H54 (cell line): ENCODE measurements around the gene BMS1.

Experiments used
- DNase-seq: peaks from one replicate; pipeline ENCODE4 v3.0.0; 2011; ENCODE audit warnings: low spot score, mixed read lengths; ENCODE audit not compliant: insufficient read length
- FAIRE-seq: peaks from 3 replicates; lab custom pipeline; 2011; peaks lifted over from hg19 to GRCh38; lab: Jason Lieb, UNC
- POLR2A ChIP-seq: IDR thresholded peaks from 2 replicates; pipeline ENCODE4 v1.6.1; 2011; ENCODE audit warnings: low read depth, mild to moderate bottlenecking, low read length

BMS1 gene

DNA sequence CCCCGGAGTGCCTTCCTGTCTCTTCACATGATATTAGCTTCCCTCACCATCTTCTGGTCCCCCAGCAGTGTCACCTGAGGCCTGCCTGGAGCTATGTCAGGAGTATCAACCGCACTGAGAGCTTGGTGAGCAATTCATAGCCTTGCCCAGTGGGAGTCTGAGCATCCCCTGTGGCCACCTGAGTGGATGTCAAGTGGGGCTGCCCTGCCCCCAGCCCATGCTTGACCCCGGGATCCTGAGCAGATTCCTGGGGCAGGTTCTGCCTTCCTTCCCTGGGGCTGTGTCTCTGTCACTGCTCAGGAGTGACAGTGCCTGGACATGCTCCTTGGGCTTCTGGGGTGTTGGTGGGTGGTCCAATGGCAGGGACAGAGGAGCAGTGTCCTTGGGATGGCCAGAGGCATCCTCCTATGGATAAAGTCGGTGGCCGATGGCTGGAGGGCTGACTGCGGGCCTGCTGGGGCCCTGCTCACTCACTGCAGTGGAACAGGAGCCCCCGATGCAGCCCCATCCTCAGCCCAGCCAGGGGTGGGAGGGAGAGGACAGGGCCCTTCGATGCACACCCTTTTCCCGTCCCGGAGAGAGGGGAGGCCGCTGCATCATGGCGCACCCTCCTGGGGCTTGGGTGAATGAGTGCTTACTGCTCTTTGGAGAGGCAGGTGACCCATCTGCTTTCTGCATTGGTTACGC, 95.7 kb downstream of the BMS1 start:
- no peak for TF ChIP-seq POLR2A
- FAIRE-seq (no peak), DNase-seq (no peak)

DNA sequence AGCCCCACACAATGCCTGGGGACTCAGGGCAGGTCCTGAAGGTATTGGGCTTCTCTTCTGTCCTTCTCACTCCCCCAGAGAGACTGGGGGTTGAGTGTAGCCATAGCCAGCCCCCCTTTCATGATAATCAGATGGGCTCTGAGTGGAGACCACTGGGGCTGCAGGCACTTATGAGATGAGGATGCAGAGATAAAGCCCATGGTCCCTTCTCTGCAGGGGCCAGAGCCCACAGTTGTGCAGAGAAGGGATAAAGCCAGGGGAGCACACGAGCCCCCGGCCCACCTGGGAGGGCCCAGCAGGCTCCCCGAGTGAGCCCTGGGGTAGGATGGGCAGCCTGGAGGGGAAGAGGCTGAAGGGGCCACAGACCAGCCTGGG, 96.2 kb downstream of the BMS1 start:
- FAIRE-seq (no peak), DNase-seq (no peak)
- no peak for TF ChIP-seq POLR2A

DNA sequence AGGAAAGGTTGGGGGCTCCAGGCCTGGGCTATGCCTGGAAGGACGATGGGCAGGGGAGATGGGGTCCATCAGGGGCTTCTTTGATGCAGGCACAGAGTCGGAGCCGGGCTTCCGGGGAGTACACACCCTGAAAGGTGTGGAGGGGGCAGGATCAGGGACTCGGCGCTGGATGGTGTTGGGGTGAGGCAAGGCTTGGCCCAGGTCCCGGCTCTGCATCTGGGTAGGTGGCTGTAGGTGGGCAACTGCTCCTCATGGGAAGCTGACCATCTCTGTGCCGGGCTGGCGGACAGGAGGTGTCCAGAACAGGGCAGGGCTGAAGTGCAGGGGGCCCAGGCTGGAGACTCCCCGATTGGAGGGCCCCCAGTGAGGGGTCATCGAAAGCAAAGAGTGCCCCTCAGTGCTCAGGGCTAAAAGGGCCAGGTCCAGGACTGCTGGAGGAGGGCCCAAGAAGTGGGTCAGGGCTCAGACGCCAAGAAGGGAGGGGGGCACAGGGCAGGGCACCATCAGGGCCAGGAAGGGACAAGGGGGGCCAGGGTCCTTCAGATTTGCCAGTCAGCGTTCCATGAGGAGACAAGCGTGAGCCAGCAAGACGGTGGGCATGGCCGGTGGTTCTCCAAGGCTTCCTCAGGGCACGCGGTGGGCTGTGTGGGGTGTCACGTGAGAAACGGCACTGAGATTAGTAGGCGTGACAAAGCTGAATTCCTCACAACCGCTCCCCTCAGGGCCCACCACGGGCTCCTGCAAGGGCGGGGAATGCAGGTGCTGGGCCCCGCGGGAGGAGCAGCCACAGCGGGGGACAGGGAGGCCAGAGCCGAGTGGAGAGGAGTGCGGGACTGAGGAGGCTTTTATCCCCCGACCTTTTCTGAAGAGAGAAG, 97.0 kb downstream of the BMS1 start:
- DNase-seq, result no peak
- FAIRE-seq, result no peak
- TF ChIP-seq POLR2A, result no peak

DNA sequence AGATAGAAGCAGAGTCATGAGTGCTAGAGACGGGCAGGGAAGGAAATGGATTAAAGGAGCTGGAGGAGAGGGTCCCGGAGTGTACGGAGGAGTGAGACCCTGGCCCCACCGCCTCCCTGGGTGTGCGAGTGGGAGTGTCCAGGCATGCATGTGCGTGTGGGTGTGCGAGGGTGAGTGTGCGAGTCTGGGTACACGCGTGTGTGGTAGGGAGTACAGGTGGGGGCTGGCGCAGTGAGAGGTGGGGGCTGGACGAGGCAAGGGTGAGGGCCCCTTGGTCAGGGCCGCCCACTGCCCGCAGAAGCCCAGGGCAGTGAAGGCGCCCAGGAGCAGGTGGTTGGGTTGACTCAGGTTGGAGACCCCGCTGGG, 97.6 kb downstream of the BMS1 start:
- FAIRE-seq (no peak), DNase-seq (no peak)
- no peak for TF ChIP-seq POLR2A

DNA sequence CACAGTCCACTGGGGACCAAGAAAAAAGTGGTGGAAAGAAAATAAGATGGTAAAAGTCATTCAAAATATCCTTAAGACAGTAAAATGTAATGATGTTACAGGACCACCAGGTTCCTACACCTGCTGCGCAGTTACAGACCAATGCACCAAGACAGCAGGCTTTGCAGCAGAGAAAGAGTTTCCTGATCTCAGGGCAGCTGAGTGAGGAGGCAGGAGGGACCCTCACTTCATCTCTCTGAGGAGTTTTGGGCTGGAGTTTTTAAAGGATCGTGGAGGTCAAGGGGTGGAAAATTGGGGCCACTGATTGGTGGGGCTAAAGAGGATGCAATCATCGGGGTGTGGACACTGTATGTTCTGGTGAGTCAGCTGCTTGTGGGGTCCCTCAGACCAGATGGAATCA, 100.0 kb downstream of the BMS1 start:
- TF ChIP-seq POLR2A, result no peak
- FAIRE-seq (no peak), DNase-seq (no peak)
